Fibroblast of mammary gland (primary cell): ENCODE measurements around the gene GDE1.

Experiments used
- DNase-seq: peaks from one replicate; pipeline ENCODE4 v3.0.0-alpha.2; 2010; ENCODE audit warnings: low read depth
- H3K4me3 ChIP-seq: 2 replicates; pipeline ENCODE4 v1.5.1; 2011; ENCODE audit warnings: low read depth, mild to moderate bottlenecking, low read length, moderate library complexity; ENCODE audit not compliant: control insufficient read depth
- TF ChIP-seq, protein P1 (sequence below): conservative IDR thresholded peaks from 2 replicates; pipeline ENCODE4 v1.5.1; 2011; ENCODE audit warnings: low read depth, low read length, inconsistent platforms; ENCODE audit not compliant: control insufficient read depth, insufficient read depth

GDE1 gene

GRCh38 chr16:19463468-19464315 lies 58.2 kb downstream of the GDE1 start:
- TF ChIP-seq, protein P1, sequence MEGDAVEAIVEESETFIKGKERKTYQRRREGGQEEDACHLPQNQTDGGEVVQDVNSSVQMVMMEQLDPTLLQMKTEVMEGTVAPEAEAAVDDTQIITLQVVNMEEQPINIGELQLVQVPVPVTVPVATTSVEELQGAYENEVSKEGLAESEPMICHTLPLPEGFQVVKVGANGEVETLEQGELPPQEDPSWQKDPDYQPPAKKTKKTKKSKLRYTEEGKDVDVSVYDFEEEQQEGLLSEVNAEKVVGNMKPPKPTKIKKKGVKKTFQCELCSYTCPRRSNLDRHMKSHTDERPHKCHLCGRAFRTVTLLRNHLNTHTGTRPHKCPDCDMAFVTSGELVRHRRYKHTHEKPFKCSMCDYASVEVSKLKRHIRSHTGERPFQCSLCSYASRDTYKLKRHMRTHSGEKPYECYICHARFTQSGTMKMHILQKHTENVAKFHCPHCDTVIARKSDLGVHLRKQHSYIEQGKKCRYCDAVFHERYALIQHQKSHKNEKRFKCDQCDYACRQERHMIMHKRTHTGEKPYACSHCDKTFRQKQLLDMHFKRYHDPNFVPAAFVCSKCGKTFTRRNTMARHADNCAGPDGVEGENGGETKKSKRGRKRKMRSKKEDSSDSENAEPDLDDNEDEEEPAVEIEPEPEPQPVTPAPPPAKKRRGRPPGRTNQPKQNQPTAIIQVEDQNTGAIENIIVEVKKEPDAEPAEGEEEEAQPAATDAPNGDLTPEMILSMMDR: no peak
- no peak for DNase-seq

GRCh38 chr16:19460397-19460796 lies 61.5 kb downstream of the GDE1 start:
- no peak overlapping the region for H3K4me3 ChIP-seq
- no peak for DNase-seq
- TF ChIP-seq, protein P1: no peak

More at GRCh38 chr16:19463468-19464315, 58.2 kb downstream of the GDE1 start:
- H3K4me3 ChIP-seq: no peak overlapping the region

DNA sequence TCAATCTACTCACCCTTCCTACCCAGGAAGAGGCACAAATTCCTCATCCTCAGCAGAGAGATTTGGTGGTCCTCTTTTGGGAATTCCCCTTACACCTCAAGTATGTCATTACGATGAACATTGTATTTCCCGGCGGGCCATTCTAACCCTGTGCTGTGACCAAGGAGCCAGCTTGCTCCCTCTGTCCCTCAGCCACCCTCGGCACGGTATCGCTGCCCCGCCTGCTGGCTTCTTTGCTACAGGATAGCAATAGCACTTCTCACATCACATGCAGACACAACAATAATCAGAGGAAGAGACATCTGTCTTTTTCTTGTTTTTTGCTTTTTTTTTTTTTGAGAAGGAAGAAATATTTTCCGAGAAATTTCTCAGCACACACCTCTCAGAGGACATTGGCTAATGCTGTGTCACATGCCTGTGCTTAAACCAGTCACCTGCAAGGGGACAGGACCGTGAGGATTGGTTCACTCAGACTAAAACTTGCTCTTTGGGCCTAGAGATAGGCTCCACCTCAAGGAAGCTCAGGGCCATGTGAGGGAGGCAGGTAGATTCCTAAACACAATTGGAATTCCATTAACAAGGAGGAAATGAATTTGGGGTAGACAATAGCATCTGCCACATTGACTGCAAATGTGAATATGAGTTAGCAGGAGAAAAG lies 63.0 kb downstream of the GDE1 start:
- H3K4me3 ChIP-seq: no peak overlapping the region
- TF ChIP-seq, protein P1: no peak
- DNase-seq: no peak
